Measurements from ENCODE around the gene DEPDC7. TPM values are rescaled to one million over a fixed set of nuclear protein-coding genes. Genes with fewer than 3 reads are reported as not detected.

Gene DEPDC7
- total and polyA plus RNA-seq, 2 of the 13 experiments (the other 11 are each of a cell fraction or from before 2014, with no cell fraction given): 17.3 to 33.3 TPM

DNA sequence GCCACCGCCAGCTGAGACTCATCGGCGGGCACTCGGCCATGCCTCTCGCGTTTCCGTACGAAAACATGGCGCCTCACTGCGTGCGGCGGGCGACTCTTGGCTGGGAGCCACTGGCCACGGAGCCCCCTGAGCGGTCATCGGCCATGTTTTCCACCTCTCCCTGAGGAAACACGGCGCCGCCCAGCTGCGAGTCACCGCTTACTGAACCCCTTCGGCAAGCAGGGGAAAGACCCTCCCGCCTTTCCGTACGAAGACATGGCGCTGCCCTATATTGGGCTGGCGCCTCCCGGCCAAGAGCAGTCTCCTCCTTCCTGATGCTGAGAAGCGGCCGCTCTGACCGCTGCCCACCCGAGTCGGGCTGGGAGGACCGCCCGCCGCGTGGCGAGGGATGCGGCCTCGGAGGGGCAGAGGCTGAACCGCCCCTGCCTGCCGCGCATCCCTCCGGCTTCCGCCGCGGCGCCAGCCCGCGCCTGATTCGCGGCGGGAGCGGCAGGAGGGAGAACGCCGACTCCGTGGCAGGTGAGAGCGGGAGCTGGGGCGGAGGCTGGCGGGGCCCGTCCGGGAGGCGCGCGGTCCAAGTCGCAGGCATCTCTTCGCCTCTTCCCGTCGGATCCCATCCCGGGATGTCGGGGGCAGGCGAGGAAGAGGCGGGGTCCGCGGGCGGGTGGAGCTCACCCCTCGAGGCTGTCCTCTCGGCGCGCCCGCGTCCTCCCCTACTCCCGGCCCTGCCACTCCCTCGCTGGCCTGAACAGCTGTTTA, 23.8 kb downstream of the DEPDC7 start, which contains the start of gene TCP11L1 (continued):
- TF ChIP-seq, protein P1, sequence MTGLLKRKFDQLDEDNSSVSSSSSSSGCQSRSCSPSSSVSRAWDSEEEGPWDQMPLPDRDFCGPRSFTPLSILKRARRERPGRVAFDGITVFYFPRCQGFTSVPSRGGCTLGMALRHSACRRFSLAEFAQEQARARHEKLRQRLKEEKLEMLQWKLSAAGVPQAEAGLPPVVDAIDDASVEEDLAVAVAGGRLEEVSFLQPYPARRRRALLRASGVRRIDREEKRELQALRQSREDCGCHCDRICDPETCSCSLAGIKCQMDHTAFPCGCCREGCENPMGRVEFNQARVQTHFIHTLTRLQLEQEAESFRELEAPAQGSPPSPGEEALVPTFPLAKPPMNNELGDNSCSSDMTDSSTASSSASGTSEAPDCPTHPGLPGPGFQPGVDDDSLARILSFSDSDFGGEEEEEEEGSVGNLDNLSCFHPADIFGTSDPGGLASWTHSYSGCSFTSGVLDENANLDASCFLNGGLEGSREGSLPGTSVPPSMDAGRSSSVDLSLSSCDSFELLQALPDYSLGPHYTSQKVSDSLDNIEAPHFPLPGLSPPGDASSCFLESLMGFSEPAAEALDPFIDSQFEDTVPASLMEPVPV (CRISPR knock-in tag; IDR thresholded peaks at IDR 0.05): no peak
- TF ChIP-seq ZNF788 (CRISPR knock-in tag; IDR thresholded peaks at IDR 0.05; ENCODE audit: borderline replicate concordance) (peak; percentile 4; the same call in 1 of the 2 replicates), ELF4 (CRISPR knock-in tag; IDR thresholded peaks at IDR 0.05; ENCODE audit: borderline replicate concordance) (no peak), ZNF83 (CRISPR knock-in tag; IDR thresholded peaks at IDR 0.05; ENCODE audit: borderline replicate concordance) (no peak), FOXM1 (CRISPR knock-in tag; IDR thresholded peaks at IDR 0.05) (no peak), ZNF383 (CRISPR knock-in tag; IDR thresholded peaks at IDR 0.05; ENCODE audit: borderline replicate concordance) (no peak), NFE2 (CRISPR knock-in tag; IDR thresholded peaks at IDR 0.05) (no peak), EHMT2 (IDR thresholded peaks at IDR 0.05; ENCODE audit: borderline replicate concordance, low read depth, low read length) (no peak), POLR2AphosphoS2 (IDR thresholded peaks at IDR 0.05; ENCODE audit: low read depth, low read length) (no peak), ZNF530 (CRISPR knock-in tag; IDR thresholded peaks at IDR 0.05; ENCODE audit: low read depth) (no peak), NFKBIZ (CRISPR knock-in tag; IDR thresholded peaks at IDR 0.05) (no peak; the same call in 1 of the 2 replicates), TCF12 (IDR thresholded peaks at IDR 0.05) (no peak), TCF12 (CRISPR knock-in tag; IDR thresholded peaks at IDR 0.05) (peak; percentile 77; the same call in 1 of the 2 replicates), ZFP90 (CRISPR knock-in tag; IDR thresholded peaks at IDR 0.05; ENCODE audit: borderline replicate concordance) (peak; percentile 37; the same call in 1 of the 2 replicates), RBAK (CRISPR knock-in tag; IDR thresholded peaks at IDR 0.05) (no peak), PCBP2 (optimal IDR thresholded peaks at IDR 0.05; ENCODE audit: low read depth, low read length, poor library complexity, severe bottlenecking) (no peak), ZSCAN22 (CRISPR knock-in tag; IDR thresholded peaks at IDR 0.05) (peak; percentile 46; the same call in 1 of the 2 replicates)
- TF ChIP-seq, protein P2, sequence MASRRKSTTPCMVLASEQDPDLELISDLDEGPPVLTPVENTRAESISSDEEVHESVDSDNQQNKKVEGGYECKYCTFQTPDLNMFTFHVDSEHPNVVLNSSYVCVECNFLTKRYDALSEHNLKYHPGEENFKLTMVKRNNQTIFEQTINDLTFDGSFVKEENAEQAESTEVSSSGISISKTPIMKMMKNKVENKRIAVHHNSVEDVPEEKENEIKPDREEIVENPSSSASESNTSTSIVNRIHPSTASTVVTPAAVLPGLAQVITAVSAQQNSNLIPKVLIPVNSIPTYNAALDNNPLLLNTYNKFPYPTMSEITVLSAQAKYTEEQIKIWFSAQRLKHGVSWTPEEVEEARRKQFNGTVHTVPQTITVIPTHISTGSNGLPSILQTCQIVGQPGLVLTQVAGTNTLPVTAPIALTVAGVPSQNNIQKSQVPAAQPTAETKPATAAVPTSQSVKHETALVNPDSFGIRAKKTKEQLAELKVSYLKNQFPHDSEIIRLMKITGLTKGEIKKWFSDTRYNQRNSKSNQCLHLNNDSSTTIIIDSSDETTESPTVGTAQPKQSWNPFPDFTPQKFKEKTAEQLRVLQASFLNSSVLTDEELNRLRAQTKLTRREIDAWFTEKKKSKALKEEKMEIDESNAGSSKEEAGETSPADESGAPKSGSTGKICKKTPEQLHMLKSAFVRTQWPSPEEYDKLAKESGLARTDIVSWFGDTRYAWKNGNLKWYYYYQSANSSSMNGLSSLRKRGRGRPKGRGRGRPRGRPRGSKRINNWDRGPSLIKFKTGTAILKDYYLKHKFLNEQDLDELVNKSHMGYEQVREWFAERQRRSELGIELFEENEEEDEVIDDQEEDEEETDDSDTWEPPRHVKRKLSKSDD (CRISPR knock-in tag; IDR thresholded peaks at IDR 0.05; ENCODE audit: low read depth): peak; percentile 84; the same call in 1 of the 2 replicates
- TF ChIP-seq, protein P3, sequence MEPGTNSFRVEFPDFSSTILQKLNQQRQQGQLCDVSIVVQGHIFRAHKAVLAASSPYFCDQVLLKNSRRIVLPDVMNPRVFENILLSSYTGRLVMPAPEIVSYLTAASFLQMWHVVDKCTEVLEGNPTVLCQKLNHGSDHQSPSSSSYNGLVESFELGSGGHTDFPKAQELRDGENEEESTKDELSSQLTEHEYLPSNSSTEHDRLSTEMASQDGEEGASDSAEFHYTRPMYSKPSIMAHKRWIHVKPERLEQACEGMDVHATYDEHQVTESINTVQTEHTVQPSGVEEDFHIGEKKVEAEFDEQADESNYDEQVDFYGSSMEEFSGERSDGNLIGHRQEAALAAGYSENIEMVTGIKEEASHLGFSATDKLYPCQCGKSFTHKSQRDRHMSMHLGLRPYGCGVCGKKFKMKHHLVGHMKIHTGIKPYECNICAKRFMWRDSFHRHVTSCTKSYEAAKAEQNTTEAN (CRISPR knock-in tag; conservative IDR thresholded peaks at IDR 0.05): no peak
- TF ChIP-seq, protein P4, sequence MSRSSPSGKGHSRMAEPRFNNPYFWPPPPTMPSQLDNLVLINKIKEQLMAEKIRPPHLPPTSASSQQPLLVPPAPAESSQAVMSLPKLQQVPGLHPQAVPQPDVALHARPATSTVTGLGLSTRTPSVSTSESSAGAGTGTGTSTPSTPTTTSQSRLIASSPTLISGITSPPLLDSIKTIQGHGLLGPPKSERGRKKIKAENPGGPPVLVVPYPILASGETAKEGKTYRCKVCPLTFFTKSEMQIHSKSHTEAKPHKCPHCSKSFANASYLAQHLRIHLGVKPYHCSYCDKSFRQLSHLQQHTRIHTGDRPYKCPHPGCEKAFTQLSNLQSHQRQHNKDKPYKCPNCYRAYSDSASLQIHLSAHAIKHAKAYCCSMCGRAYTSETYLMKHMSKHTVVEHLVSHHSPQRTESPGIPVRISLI (CRISPR knock-in tag; IDR thresholded peaks at IDR 0.05; ENCODE audit: borderline replicate concordance): peak; percentile 13; the same call in 1 of the 2 replicates
